HG03159 (cell line): ENCODE results near the gene SAE1.

Experiments
- ATAC-seq: cut with Tn5 transposase; IDR thresholded peaks from one replicate; pipeline ENCODE4 v1.9.1; 2021; ENCODE audit warnings: mild to moderate bottlenecking, moderate library complexity; ENCODE audit not compliant: unreplicated experiment

Gene SAE1

GRCh38 chr19:47258895-47259555 is 128.4 kb downstream of the SAE1 start:
- no peak for ATAC-seq
